Duodenal mucosa (tissue), 2 donors: ENCODE results near the gene SFT2D1.
"Not testable (repeated sequence)": the region's sequence is repeated elsewhere in the genome, so short reads cannot be mapped to it uniquely, and the experiment has no call there.

Experiments
- H3K27ac ChIP-seq: one replicate; pipeline ENCODE4 v1.7.0; 2013; ENCODE audit warnings: low read depth, low read length
- H3K27me3 ChIP-seq, 2 donors: one replicate each; pipeline ENCODE4 v1.7.0; 2013; ENCODE audit warnings: low read length in 2 of 2, control low read depth in 1 of 2; ENCODE audit not compliant: insufficient read depth in 2 of 2, control insufficient read depth in 1 of 2
- H3K36me3 ChIP-seq, 2 donors: one replicate each; pipeline ENCODE4 v1.7.0; 2013; ENCODE audit warnings: low read length in 2 of 2, control low read depth in 1 of 2; ENCODE audit not compliant: insufficient read depth in 2 of 2, control insufficient read depth in 1 of 2
- H3K4me1 ChIP-seq, 2 donors: one replicate each; pipeline ENCODE4 v1.7.0; 2013; ENCODE audit warnings: low read length in 2 of 2, control low read depth in 1 of 2; ENCODE audit not compliant: insufficient read depth in 2 of 2, control insufficient read depth in 1 of 2
- H3K4me3 ChIP-seq, 2 donors: one replicate each; pipeline ENCODE4 v1.7.0; 2013; ENCODE audit warnings: low read length in 2 of 2, low read depth in 1 of 2
- H3K9ac ChIP-seq, 2 donors: one replicate each; pipeline ENCODE4 v1.7.0; 2013; ENCODE audit warnings: low read length in 2 of 2, low read depth in 1 of 2
- H3K9me3 ChIP-seq, 2 donors: one replicate each; pipeline ENCODE4 v1.7.0; 2013; ENCODE audit warnings: low read length in 2 of 2, control low read depth in 1 of 2; ENCODE audit not compliant: control insufficient read depth in 1 of 2

Gene SFT2D1

DNA sequence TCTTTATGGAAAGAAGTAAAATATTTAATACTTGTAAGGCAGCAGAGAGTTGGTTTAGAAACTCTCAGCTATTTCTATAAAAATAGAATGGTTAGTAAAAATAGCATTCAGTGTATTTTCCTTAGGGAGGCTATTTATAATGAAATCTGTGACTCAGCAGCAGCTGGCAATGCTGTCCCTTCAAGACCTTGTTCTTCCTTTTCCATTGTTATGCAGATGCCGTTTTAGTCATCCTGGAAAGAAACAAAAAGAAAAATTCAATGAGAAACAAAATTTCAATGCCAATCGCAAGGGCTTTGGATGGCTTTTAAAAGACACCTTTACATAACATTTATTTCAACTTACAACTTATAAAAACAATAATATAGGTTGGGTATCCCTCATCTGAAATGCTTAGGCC, 22.9 kb upstream of the SFT2D1 start:
- H3K27me3 ChIP-seq: no peaks in the 10 kb centered on the region
- H3K27ac ChIP-seq: no peak overlapping the region
- H3K36me3 ChIP-seq: peaks cover 0 to 30% of the 10 kb centered on the region in 2 donors
- H3K9ac ChIP-seq: no peak overlapping the region
- no peaks in the 10 kb centered on the region for H3K4me1 ChIP-seq
- H3K4me3 ChIP-seq: no peak overlapping the region
- H3K9me3 ChIP-seq: no peaks in the 10 kb centered on the region

DNA sequence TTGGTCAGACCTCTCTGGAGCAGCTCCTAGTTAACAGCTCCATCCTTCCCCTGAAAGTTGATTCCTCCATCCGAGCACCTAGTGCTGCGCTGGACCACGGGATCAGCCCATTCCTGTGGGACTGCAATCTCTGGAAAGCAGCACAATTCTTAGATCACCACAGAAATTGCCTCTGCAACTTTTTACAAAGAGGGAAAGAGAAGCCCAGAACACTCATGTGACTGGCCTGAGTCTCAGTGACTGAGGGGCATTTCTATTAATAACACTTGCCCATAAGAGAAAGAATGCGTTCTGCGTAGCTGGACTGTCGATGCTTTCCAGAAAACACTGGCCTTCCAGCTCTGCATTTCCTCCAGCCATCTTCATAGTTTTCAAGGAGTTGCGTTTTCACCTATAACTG, 22.1 kb upstream of the SFT2D1 start:
- Histone ChIP-seq H3K27me3 (no peaks in the 10 kb centered on the region), H3K27ac (no peak overlapping the region), H3K4me1 (no peaks in the 10 kb centered on the region), H3K9ac (no peak overlapping the region), H3K36me3 (peaks cover 0 to 30% of the 10 kb centered on the region in 2 donors), H3K4me3 (no peak overlapping the region), H3K9me3 (no peaks in the 10 kb centered on the region)

DNA sequence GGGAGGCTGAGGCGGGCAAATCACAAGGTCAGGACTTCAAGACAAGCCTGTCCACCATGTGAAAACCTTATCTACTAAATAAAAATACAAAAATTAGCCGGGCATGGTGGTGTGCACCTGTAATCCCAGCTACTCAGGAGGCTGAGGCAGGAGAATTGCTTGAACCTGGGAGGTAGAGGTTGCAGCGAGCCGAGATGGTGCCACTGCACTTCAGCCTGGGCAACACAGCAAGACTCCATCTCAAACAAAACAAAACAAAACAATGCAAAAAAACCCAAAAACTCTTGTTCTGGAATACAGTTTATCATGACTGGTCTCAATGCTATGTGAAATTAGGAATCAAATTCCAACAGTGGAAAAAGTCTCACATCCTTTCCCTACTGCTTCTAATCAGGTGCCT, 20.1 kb upstream of the SFT2D1 start:
- not testable (repeated sequence) for H3K9ac ChIP-seq, H3K4me3 ChIP-seq, H3K27me3 ChIP-seq, H3K9me3 ChIP-seq, H3K4me1 ChIP-seq, H3K27ac ChIP-seq
- H3K36me3 ChIP-seq: peaks cover 0 to 30% of the 10 kb centered on the region in 2 donors

DNA sequence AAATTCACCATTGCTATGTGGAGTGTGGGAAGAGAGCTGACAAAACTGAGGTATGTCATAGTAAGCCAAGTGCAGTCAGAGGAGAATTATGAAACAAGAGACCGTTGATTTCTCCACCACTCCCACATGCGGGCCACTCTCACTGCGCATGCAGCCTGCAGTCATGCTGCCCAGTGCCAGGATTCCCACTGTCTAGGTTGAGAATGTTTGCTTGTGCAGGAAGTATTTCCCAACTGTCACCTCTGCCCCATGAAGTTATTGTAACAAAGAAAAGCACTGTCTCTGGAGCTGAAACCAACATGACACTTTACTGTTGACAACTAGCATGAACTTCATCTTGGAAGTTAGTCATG, 18.7 kb upstream of the SFT2D1 start:
- Histone ChIP-seq H3K27me3 (no peaks in the 10 kb centered on the region), H3K36me3 (peaks cover 0 to 22% of the 10 kb centered on the region in 2 donors), H3K4me3 (no peak overlapping the region), H3K9ac (no peak overlapping the region), H3K27ac (no peak overlapping the region), H3K4me1 (no peaks in the 10 kb centered on the region), H3K9me3 (no peaks in the 10 kb centered on the region)

DNA sequence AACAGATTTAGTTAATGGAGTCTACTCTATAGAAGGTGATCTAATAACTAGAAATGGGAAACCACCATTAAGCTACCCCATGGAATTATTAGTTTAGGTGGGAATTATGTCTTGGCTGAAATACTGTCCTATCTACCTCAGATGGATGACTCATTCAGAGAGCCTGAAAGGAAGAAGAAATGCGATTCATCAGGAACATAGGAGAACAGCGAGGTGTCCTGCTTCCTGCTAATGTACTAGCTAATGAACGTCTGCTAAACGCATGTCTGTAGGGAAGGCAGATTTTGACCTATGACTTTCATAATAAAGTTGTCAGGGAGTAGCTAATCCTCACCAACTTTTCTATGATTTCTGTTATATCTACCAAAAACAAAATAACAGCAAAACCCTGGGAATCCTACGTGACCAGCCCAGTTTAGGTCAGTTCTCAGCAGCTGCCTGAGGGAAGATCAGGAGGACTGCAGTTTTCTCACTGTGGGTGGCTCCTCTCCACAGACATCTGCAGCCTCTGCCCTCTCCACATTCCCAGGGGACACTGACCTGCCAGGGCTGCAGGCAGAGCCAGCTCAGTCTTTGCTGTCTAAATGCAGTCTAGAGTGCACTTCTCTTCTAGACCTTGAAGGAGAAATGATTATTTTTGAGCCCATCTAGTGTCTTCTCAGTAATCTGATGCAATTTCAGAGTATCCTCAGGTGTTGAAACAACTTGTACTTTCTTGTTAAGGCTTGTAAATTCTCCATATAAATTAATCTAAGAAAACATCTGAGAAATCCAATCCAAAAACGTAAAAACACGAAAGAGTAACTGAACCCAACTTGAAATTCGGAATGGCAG, 18.1 kb upstream of the SFT2D1 start:
- no peak overlapping the region for H3K4me3 ChIP-seq
- no peaks in the 10 kb centered on the region for H3K9me3 ChIP-seq
- no peak overlapping the region for H3K9ac ChIP-seq
- no peaks in the 10 kb centered on the region for H3K4me1 ChIP-seq
- no peak overlapping the region for H3K27ac ChIP-seq
- H3K27me3 ChIP-seq: no peaks in the 10 kb centered on the region
- peaks cover 0 to 22% of the 10 kb centered on the region in 2 donors for H3K36me3 ChIP-seq

DNA sequence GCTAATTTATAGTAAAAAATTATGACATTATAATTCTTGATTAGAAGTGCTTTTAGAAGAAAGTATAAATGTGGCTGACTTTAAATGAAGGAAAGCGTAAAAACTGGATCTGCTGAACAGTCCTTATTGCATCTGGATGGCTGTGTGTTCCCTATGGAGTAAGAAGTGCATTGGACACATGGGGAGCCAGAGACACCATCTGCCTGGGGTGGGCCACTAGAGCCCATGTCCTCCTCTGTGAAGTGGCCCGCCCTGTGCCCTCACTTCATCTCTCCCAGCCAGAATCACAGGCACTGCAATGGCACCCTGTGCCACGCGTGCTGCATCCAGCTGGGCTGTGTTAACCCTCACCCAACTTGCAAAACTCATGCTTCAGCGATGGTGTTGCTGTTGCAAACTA, 13.2 kb upstream of the SFT2D1 start:
- H3K9me3 ChIP-seq: no peaks in the 10 kb centered on the region
- no peaks in the 10 kb centered on the region for H3K4me1 ChIP-seq
- H3K4me3 ChIP-seq: no peak overlapping the region
- H3K9ac ChIP-seq: no peak overlapping the region
- H3K27ac ChIP-seq: no peak overlapping the region
- peaks cover 0 to 3% of the 10 kb centered on the region in 2 donors for H3K27me3 ChIP-seq
- no peaks in the 10 kb centered on the region for H3K36me3 ChIP-seq

DNA sequence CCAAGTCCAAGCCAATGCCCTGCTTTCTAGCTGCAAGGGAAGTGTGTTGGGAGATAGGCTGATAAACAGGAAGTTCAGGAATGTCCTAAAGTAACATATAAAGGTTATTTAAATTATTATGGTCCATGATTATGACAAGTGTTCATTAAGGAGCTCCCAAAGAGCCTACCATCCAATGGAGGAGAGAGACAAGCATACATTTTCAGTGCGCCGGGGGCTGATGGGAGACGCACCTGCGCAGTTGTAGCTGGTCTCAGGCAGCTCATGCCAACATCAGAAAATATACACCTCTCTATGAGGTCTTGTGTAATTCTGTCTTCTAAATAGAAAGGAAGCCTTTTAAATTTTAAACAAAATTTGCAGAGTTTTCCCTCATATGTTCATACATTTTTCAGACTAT, 12.6 kb upstream of the SFT2D1 start:
- no peaks in the 10 kb centered on the region for H3K4me1 ChIP-seq
- H3K27ac ChIP-seq: no peak overlapping the region
- H3K36me3 ChIP-seq: no peaks in the 10 kb centered on the region
- no peaks in the 10 kb centered on the region for H3K9me3 ChIP-seq
- H3K27me3 ChIP-seq: peaks cover 0 to 3% of the 10 kb centered on the region in 2 donors
- H3K9ac ChIP-seq: no peak overlapping the region
- H3K4me3 ChIP-seq: no peak overlapping the region

DNA sequence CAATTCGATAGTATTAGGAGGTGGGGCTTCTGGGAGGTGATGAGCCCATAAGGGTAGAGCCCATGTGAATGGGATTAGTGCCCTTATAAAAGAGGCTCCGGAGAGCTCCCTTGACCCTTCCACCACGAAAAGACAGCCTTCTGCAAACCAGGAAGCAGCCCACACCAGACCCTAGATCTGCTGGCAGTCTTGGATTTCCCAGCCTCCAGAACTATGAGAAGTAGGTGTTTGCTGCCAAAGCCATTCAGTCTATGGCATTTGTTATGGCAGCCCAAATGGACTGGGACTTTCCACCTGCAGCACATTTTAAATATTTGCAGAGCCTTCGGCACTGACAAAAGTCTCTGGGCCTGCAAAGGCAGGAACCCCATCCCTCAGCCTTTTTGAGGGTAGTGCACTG, 11.8 kb upstream of the SFT2D1 start:
- Histone ChIP-seq H3K9ac (no peak overlapping the region), H3K27ac (no peak overlapping the region), H3K4me3 (no peak overlapping the region), H3K9me3 (no peaks in the 10 kb centered on the region), H3K27me3 (peaks cover 0 to 3% of the 10 kb centered on the region in 2 donors), H3K4me1 (no peaks in the 10 kb centered on the region), H3K36me3 (no peaks in the 10 kb centered on the region)

DNA sequence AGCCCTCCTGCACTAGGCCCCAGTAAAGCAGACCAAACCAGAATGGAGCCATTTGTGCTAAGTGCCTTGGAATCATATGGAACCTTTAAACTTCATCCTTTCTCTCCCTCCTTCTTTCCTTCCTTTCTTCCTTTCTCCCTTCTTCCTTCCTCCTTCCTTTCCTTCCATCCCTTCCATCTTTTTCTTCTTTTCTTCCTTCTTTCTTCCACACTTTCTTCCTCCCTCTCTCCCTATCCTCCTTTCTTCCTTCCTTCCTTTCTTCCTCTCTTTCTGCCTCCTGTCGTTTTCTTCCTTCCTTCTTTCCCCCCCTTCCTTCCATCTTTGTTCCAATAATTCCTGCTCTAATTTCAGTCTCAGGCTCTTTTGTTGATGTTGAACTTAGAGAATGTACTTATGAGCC, 11.2 kb upstream of the SFT2D1 start:
- Histone ChIP-seq H3K36me3 (no peaks in the 10 kb centered on the region), H3K9me3 (no peaks in the 10 kb centered on the region), H3K4me1 (no peaks in the 10 kb centered on the region), H3K9ac (no peak overlapping the region), H3K4me3 (no peak overlapping the region), H3K27me3 (peaks cover 0 to 3% of the 10 kb centered on the region in 2 donors), H3K27ac (no peak overlapping the region)

DNA sequence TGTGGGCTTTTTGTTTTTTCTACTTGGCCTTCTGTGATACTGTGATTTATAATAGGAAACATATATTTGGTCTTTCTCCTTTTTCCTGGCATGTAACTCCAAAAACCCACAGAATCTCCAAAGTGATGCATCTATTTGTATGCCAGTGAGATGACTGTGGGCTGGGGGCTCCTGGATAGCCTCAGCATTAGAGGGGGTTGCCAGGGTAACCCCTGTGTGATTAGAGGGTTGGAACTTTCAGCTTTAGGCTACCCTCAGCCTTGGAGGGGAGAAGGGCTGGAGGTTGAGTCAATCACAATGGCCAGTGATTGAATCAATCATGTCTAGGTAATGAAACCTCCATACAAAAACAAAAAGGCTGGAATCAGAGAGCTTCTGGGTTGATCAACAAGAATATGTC, 10.6 kb upstream of the SFT2D1 start:
- Histone ChIP-seq H3K4me3 (no peak overlapping the region), H3K4me1 (no peaks in the 10 kb centered on the region), H3K9ac (no peak overlapping the region), H3K9me3 (no peaks in the 10 kb centered on the region), H3K36me3 (no peaks in the 10 kb centered on the region), H3K27me3 (peaks cover 0 to 3% of the 10 kb centered on the region in 2 donors), H3K27ac (no peak overlapping the region)
